AG08395 (cell line): ENCODE results near the gene RASSF8.
A peak's percentile ranks its signal among the peaks of the same experiment; 100 is the strongest.
"Not testable (repeated sequence)": the region's sequence is repeated elsewhere in the genome, so short reads cannot be mapped to it uniquely, and the experiment has no call there.

Experiments
- DNase-seq: peaks from one replicate; pipeline ENCODE4 v3.0.0; 2012; ENCODE audit warnings: mixed read lengths, low spot score

The RASSF8 gene

GRCh38 chr12:26030371-26030770, 71.9 kb downstream of the RASSF8 start:
- DNase-seq: no peak

DNA sequence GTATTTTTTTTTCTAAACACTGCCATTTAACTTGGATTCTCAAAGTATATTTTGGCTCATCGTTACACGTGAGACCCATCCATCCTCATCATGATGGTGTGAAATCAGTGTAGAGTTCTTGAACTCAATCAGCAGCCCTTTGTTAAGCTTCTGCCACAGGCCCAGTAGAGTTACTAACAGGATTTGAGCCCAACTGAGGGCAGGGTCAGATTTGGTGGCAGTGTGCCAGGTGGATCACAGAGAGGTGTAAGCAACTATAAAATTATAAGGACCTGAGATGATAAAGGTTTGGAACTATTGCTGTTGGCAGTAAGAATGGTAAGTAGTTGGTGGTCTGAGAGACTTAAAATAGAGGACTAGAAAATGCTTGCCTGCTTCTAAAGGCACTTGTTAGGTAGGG, 72.8 kb downstream of the RASSF8 start:
- DNase-seq: no peak

DNA sequence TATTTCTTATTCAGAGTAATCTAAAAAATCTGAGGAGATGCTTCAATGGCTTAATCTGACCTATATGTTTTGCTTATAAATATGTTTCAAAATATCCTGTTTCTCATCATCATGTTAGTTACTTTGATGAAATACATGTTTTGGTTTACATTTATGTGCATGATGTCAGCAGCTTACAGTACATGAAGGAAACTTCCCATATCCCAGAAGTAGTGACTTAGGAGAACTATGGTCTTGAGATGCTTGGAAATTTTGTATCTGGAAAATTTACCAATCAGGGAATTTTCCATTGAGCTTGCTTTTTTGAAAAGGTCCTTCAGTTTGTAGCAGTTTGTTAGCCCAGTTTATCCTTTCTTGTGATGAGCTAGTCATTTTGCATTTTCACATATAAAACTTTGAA, 73.3 kb downstream of the RASSF8 start:
- no peak for DNase-seq

DNA sequence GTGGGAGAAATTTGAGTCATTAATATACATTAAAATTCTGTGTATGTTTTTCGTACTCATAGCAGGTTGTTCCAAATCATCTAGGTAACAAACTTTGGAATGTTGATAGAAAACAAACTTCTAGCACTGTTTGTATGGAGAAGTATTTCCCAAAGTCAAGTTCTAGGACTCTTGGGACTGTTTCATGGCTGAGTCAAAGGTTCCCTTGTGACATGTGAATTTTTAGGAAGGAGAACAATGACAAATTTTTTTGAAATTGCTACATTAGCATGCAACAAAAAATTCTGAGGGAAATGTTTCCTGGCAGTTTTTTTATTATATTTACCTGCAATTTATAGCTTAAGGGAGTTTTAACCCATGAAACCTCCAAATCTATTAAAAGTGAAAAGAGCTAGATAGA, 73.8 kb downstream of the RASSF8 start:
- peak; percentile 6 for DNase-seq

DNA sequence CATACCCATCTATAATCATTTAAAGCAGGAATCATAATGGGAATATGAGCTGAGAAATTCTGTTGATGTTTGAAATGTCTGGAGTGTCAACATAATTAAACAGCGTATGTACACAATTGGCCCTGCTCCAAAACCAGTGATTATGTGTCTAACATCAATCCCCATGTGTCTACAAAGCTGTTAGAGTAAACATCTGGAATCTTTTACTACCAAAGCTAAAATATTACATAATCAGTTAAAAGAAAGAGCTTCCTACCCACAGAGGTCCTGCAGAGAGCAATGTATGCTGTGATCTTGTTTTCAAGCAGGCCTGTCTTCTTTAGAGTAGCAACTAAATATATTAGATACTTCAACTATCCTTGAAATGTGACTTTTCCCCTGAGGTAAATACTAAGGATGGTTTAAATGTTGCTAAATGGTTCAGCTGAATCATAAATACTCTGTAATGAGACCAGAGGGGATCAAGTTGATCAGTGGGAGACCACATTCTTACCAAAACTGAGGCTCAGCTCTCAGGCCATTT, 74.3 kb downstream of the RASSF8 start:
- DNase-seq: peak; percentile 28

DNA sequence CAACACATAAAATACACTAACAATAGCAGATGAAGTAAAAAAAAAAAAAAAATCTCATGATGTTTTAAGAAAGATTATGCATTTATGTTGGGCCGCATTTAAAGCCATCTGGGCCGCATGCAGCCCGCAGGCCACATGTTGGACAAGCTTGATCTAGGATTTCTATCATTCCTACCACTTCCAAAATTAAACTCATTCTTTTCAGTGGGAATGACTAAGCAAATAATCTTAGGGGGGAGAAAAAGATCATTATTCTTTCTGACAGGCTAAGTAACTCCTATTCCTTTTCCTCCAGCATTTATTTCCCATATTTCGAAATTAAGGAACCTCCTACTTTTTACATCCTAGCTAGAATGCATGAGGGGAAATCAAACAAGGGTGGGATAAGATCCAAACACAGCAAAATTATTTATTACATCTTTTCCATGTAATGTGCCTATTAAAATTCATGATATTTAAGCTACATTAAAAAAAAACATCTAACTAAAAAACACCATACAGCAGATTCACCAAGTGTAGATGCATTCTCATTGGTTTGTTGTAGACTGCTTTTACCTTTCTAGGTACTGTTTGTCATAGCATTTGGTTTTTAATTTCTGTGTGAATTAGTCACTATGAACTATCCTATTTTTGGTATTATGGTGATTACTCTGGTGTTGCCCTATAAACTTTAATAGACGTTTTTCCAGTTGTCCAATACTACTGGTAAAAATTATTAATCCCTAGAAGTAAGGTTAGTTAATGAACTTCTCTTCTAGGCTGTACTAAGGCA, 76.1 kb downstream of the RASSF8 start:
- peak; percentile 52 for DNase-seq

- no peak for DNase-seq
These were observed 78.4 kb downstream of the RASSF8 start for GRCh38 chr12:26036877-26037276.

GRCh38 chr12:26037615-26038220, 79.2 kb downstream of the RASSF8 start:
- no peak for DNase-seq

- no peak for DNase-seq
These were observed 84.2 kb downstream of the RASSF8 start for GRCh38 chr12:26042645-26043044.

GRCh38 chr12:26043135-26044006, 84.9 kb downstream of the RASSF8 start:
- no peak for DNase-seq

DNA sequence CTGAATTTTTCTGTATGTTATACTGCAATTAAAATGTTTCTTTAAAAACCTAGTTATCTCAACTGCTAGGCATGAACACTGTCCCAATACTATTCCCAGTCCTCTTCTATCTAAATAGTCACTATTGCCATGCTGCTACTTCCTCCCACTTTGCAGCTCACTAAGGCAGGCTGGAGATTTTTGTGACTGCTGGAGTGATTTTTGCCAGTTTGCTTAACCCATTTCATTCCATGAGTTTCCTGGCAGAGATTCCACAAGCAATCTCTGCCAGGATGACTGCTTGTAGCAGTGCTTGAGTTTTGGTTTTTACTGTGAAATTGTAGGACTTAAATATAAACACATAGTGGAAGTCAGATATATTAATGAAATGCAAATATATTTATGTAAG, 85.5 kb downstream of the RASSF8 start:
- DNase-seq: peak; percentile 41

DNA sequence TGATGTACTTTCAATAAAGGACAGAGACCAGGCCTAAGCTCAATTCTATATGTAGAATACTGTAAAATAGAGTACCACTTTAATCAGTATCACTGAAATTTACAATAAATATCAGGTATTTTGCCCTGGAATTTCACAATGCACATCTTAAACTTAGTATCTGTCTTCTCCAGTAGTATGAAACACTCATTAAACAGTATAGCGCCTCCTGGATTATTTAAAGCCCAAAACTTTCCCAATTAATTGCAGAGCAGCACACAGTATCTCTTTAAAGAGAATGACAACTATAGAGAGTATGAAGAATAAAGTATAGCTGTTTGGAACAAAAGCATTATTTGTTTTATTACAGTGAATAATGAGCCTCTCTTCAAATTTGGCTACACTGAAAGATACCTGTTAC, 86.1 kb downstream of the RASSF8 start:
- DNase-seq: no peak

- DNase-seq: no peak
These were observed 87.7 kb downstream of the RASSF8 start for GRCh38 chr12:26046203-26046602.

- DNase-seq: no peak
These were observed 88.4 kb downstream of the RASSF8 start for GRCh38 chr12:26046906-26047305.

GRCh38 chr12:26047401-26048226, 89.1 kb downstream of the RASSF8 start:
- DNase-seq: no peak

DNA sequence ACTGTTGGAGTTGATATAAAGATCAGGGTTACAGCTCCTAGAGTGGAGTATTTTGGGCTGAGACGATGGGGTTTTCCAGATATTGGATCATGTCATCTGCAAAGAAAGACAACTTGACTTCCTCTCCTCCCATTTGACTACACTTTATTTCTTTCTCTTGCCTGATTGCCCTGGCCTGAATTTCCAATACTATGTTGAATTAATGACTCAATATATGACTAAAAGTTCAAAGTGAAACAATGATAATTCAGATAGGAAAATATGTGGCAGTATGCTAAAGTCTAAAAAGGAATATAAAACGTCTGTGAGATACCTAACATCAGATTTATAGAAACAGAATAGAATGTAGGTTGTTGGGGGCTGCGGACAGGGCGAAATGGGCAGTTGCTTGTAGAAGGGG, 94.2 kb downstream of the RASSF8 start:
- DNase-seq: no peak

GRCh38 chr12:26054383-26054782, 95.9 kb downstream of the RASSF8 start:
- no peak for DNase-seq

GRCh38 chr12:26055087-26055486, 96.6 kb downstream of the RASSF8 start:
- DNase-seq: no peak

DNA sequence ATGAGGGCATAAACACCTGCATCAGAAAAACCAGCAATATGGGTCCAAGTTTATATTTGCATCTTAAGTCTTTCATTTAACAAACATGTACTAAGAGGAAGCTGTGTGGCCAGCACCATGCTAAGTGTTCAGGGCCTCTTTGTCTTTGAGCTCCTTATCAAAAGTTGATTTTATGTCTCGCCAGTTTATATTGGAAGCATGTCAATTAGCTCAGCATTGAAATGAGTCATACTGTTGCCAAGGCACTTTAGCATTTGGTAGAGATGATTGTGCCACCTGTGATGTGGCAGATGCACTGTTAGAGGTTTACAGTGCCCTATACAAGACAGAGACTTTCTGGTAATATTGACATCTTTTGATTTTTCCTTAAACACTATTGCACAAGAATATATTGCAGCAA, 97.9 kb downstream of the RASSF8 start:
- DNase-seq: no peak

DNA sequence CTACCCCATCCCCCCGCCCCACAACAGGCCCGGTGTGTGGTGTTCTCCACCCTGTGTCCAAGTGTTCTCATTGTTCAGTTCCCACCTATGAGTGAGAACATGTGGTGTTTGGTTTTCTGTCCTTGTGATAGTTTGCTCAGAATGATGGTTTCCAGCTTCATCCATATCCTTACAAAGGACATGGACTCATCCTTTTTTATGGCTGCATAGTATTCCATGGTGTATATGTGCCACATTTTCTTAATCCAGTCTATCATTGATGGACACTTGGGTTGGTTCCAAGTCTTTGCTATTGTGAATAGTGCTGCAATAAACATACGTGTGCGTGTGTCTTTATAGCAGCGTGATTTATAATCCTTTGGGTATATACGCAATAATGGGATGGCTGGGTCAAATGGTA, 98.8 kb downstream of the RASSF8 start:
- not testable (repeated sequence) for DNase-seq

GRCh38 chr12:26058308-26058707, 99.8 kb downstream of the RASSF8 start:
- DNase-seq: no peak

GRCh38 chr12:26058818-26059217, 100.3 kb downstream of the RASSF8 start:
- DNase-seq: no peak
